GM12891 (cell line): ENCODE data around the gene SEMA6A.

Experiments
- POLR2A ChIP-seq: IDR thresholded peaks from 2 replicates; pipeline ENCODE4 v1.6.1; 2011; ENCODE audit warnings: low read depth, low read length, control low read depth
- POLR2AphosphoS5 ChIP-seq: IDR thresholded peaks from 2 replicates; pipeline ENCODE4 v1.6.1; 2011; ENCODE audit warnings: low read depth, low read length, control low read depth
- POU2F2 ChIP-seq: IDR thresholded peaks from 2 replicates; pipeline ENCODE4 v1.6.1; 2011; ENCODE audit warnings: low read depth, mild to moderate bottlenecking, control low read depth, low read length, moderate library complexity
- SPI1 ChIP-seq: IDR thresholded peaks from 2 replicates; pipeline ENCODE4 v1.6.1; 2011; ENCODE audit warnings: low read depth, low read length, control low read depth
- TAF1 ChIP-seq: IDR thresholded peaks from 2 replicates; pipeline ENCODE4 v1.6.1; 2011; ENCODE audit warnings: low read depth, low read length, control low read depth

GRCh38 chr5:116507051-116507537, 67.5 kb downstream of the SEMA6A start:
- no peak for TF ChIP-seq POLR2A
- TF ChIP-seq POU2F2: no peak
- no peak for TF ChIP-seq POLR2AphosphoS5
- no peak for TF ChIP-seq TAF1
- TF ChIP-seq SPI1: no peak
